ENCODE measurements around the gene SOWAHA. TPM values are rescaled to one million over a fixed set of nuclear protein-coding genes. Genes with fewer than 3 reads are reported as not detected.

The SOWAHA gene
- total RNA-seq, 1 donor from 2014 or later, result 0.20 TPM

DNA sequence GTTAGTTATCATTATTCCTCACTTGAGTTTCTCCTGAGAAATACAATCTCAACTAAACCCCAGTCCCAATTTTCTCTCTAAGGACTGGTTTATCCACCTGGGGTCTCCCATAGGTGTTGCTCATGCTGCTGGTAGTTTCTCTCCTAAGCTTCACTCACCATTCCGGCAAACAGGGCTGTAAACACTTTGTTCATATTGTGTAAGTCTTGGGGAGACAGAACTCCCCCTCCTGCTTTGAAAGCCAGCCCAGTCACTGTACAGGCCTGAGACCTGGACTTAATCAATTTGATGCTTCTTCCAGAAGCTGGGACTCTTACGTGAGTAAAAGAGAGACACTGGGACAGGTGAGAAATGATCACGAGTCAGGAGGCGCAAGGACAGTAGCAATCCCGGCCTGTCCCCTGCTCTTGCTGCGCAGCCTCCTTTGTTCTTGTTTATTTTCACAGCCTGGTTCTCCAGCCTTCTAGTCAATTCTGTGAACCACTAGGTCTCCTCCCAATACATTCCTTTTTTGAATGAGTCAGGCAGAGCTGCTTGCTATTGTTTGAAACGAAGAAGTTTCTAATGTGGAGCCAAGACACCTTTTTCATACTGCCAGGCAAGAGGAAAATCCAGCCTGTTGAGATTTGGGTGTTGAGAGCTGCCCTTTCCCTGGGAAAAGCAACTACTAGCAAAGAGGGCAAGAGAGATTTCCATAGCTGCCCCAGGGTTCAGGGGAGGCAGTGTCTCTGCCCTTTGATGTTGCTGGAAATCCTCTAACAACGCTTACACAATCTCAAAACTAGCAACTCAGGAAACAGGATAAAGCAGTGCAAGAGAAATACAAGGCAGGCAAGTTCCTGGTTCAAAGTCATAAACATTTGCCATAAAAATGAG lies 26.6 kb downstream of the SOWAHA start:
- Histone ChIP-seq H3K79me2 (ENCODE audit: insufficient read depth, low read length) (no peaks in the 10 kb centered on the region), H3K9me3 (ENCODE audit: insufficient read depth, low read depth, low read length) (no peaks in the 10 kb centered on the region), H3K4me3 (ENCODE audit: insufficient read depth, low read depth, low read length) (no peak overlapping the region), H3K9ac (ENCODE audit: low read length) (peak overlapping the region; percentile 41), H3K4me1 (ENCODE audit: insufficient read depth, low read length) (peaks cover 14% of the 10 kb centered on the region), H3K27ac (ENCODE audit: low read depth, low read length) (peak overlapping the region; percentile 52), H4K20me1 (ENCODE audit: insufficient read depth, low read length) (no peaks in the 10 kb centered on the region), H3K27me3 (ENCODE audit: insufficient read depth, low read length) (no peaks in the 10 kb centered on the region), H2AFZ (ENCODE audit: low read depth, low read length) (peak overlapping the region; percentile 74), H3K36me3 (ENCODE audit: insufficient read depth, low read length) (no peaks in the 10 kb centered on the region), H3K4me2 (ENCODE audit: low read length) (peak overlapping the region; percentile 56)
- no peak for FAIRE-seq
- Mint-ChIP-seq H3K4me1 (ENCODE audit: low read depth, unreplicated experiment) (peaks cover 14% of the 10 kb centered on the region), H3K36me3 (ENCODE audit: low read depth, unreplicated experiment) (no peaks in the 10 kb centered on the region), H3K9me3 (ENCODE audit: unreplicated experiment) (peaks cover 2% of the 10 kb centered on the region), H3K27ac (ENCODE audit: unreplicated experiment) (peak overlapping the region; percentile 69), H3K4me3 (ENCODE audit: unreplicated experiment) (peak overlapping the region; percentile 9), H3K27me3 (ENCODE audit: low read depth, unreplicated experiment) (no peaks in the 10 kb centered on the region)
- TF ChIP-seq, protein P1, sequence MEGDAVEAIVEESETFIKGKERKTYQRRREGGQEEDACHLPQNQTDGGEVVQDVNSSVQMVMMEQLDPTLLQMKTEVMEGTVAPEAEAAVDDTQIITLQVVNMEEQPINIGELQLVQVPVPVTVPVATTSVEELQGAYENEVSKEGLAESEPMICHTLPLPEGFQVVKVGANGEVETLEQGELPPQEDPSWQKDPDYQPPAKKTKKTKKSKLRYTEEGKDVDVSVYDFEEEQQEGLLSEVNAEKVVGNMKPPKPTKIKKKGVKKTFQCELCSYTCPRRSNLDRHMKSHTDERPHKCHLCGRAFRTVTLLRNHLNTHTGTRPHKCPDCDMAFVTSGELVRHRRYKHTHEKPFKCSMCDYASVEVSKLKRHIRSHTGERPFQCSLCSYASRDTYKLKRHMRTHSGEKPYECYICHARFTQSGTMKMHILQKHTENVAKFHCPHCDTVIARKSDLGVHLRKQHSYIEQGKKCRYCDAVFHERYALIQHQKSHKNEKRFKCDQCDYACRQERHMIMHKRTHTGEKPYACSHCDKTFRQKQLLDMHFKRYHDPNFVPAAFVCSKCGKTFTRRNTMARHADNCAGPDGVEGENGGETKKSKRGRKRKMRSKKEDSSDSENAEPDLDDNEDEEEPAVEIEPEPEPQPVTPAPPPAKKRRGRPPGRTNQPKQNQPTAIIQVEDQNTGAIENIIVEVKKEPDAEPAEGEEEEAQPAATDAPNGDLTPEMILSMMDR (IDR thresholded peaks at IDR 0.05; ENCODE audit: insufficient read depth, low read depth, low read length), result no peak
- no peak for TF ChIP-seq EZH2 (IDR thresholded peaks at IDR 0.05; ENCODE audit: insufficient read depth, low read length)
- peak; percentile 82 for DNase-seq (ENCODE audit: low read depth)

DNA sequence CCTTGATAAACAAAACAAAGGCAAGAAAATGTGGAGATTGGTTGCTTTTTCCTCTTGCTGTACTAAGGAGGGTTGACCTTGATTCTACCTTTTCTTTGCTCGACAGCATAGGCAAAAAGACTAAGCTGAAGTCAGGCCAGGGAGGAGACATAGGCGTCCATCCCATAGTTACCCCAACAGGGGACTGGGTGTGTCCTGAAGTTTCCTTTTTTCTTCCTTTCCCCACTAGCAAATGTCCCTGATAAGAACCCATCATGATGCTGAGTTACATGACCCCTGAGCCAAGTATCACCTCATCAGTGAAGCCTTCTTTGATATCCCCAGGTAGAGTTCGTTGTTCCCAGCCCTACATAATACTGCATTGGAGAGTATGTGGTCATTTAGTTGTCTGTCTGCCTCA lies 27.2 kb downstream of the SOWAHA start:
- Histone ChIP-seq H3K27ac (ENCODE audit: low read depth, low read length) (no peak overlapping the region), H3K4me1 (ENCODE audit: insufficient read depth, low read length) (peaks cover 14% of the 10 kb centered on the region), H3K9ac (ENCODE audit: low read length) (peak overlapping the region; percentile 41), H3K27me3 (ENCODE audit: insufficient read depth, low read length) (no peaks in the 10 kb centered on the region), H3K36me3 (ENCODE audit: insufficient read depth, low read length) (no peaks in the 10 kb centered on the region), H4K20me1 (ENCODE audit: insufficient read depth, low read length) (no peaks in the 10 kb centered on the region), H3K4me3 (ENCODE audit: insufficient read depth, low read depth, low read length) (no peak overlapping the region), H2AFZ (ENCODE audit: low read depth, low read length) (peak overlapping the region; percentile 74), H3K79me2 (ENCODE audit: insufficient read depth, low read length) (no peaks in the 10 kb centered on the region), H3K9me3 (ENCODE audit: insufficient read depth, low read depth, low read length) (no peaks in the 10 kb centered on the region), H3K4me2 (ENCODE audit: low read length) (peak overlapping the region; percentile 56)
- TF ChIP-seq EZH2 (IDR thresholded peaks at IDR 0.05; ENCODE audit: insufficient read depth, low read length), result no peak
- TF ChIP-seq, protein P1 (IDR thresholded peaks at IDR 0.05; ENCODE audit: insufficient read depth, low read depth, low read length), result no peak
- no peak for DNase-seq (ENCODE audit: low read depth)
- Mint-ChIP-seq H3K27ac (ENCODE audit: unreplicated experiment) (peak overlapping the region; percentile 69), H3K36me3 (ENCODE audit: low read depth, unreplicated experiment) (no peaks in the 10 kb centered on the region), H3K27me3 (ENCODE audit: low read depth, unreplicated experiment) (no peaks in the 10 kb centered on the region), H3K4me3 (ENCODE audit: unreplicated experiment) (no peak overlapping the region), H3K9me3 (ENCODE audit: unreplicated experiment) (peaks cover 2% of the 10 kb centered on the region), H3K4me1 (ENCODE audit: low read depth, unreplicated experiment) (peaks cover 14% of the 10 kb centered on the region)
- no peak for FAIRE-seq

DNA sequence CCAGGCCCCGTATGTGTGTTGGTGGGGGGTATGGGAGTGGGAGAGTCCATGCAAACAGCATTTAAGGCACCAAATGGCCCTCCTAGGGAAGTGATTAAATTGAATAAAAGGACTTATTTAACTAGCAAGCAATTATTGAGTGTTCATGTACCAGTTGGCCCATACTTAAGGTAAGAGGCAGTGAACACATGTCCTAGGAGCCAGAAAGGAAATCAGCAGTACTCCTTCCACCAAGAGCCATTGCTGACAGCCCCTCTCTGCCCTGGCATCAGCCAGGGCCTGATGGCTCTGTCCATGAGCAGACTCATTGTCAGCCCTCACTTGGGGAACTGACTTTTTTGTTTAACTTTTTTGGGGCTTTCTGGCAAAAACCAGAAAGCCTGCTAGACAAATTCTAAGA lies 27.8 kb downstream of the SOWAHA start:
- no peak overlapping the region for H2AFZ ChIP-seq (ENCODE audit: low read depth, low read length)
- FAIRE-seq (no peak), DNase-seq (ENCODE audit: low read depth) (no peak)
- no peaks in the 10 kb centered on the region for H3K27me3 ChIP-seq (ENCODE audit: insufficient read depth, low read length)
- peaks cover 14% of the 10 kb centered on the region for H3K4me1 ChIP-seq (ENCODE audit: insufficient read depth, low read length)
- no peaks in the 10 kb centered on the region for H3K79me2 ChIP-seq (ENCODE audit: insufficient read depth, low read length)
- no peaks in the 10 kb centered on the region for H3K36me3 ChIP-seq (ENCODE audit: insufficient read depth, low read length)
- H4K20me1 ChIP-seq (ENCODE audit: insufficient read depth, low read length), result no peaks in the 10 kb centered on the region
- H3K9ac ChIP-seq (ENCODE audit: low read length), result no peak overlapping the region
- TF ChIP-seq, protein P1 (IDR thresholded peaks at IDR 0.05; ENCODE audit: insufficient read depth, low read depth, low read length), result no peak
- no peak for TF ChIP-seq EZH2 (IDR thresholded peaks at IDR 0.05; ENCODE audit: insufficient read depth, low read length)
- no peak overlapping the region for H3K27ac ChIP-seq (ENCODE audit: low read depth, low read length)
- H3K4me1 Mint-ChIP-seq (ENCODE audit: low read depth, unreplicated experiment), result peaks cover 14% of the 10 kb centered on the region
- no peak overlapping the region for H3K4me2 ChIP-seq (ENCODE audit: low read length)
- no peaks in the 10 kb centered on the region for H3K36me3 Mint-ChIP-seq (ENCODE audit: low read depth, unreplicated experiment)
- H3K27ac Mint-ChIP-seq (ENCODE audit: unreplicated experiment), result no peak overlapping the region
- H3K4me3 Mint-ChIP-seq (ENCODE audit: unreplicated experiment), result no peak overlapping the region
- no peaks in the 10 kb centered on the region for H3K9me3 ChIP-seq (ENCODE audit: insufficient read depth, low read depth, low read length)
- H3K4me3 ChIP-seq (ENCODE audit: insufficient read depth, low read depth, low read length), result no peak overlapping the region
- peaks cover 2% of the 10 kb centered on the region for H3K9me3 Mint-ChIP-seq (ENCODE audit: unreplicated experiment)
- no peaks in the 10 kb centered on the region for H3K27me3 Mint-ChIP-seq (ENCODE audit: low read depth, unreplicated experiment)

Data from astrocyte (in vitro differentiated cells and primary cell).